ENCODE data around the gene F10.

The F10 gene

GRCh38 chr13:113176280-113176679, 53.7 kb downstream of the F10 start:
- DNase-seq = no peak

GRCh38 chr13:113176822-113177221, 54.2 kb downstream of the F10 start:
- no peak for DNase-seq

GRCh38 chr13:113178070-113178895, 55.7 kb downstream of the F10 start:
- DNase-seq = no peak

GRCh38 chr13:113178896-113179167, 56.2 kb downstream of the F10 start:
- DNase-seq = no peak

- DNase-seq = no peak
Observed at GRCh38 chr13:113179374-113180230, 57.0 kb downstream of the F10 start.

- no peak for DNase-seq
Observed at GRCh38 chr13:113182046-113182445, 59.4 kb downstream of the F10 start.

GRCh38 chr13:113183450-113184129, 61.0 kb downstream of the F10 start:
- no peak for DNase-seq

GRCh38 chr13:113184568-113185440, 62.2 kb downstream of the F10 start:
- DNase-seq = no peak

GRCh38 chr13:113186061-113186900, 63.7 kb downstream of the F10 start:
- DNase-seq = no peak

- DNase-seq = no peak
Observed at GRCh38 chr13:113187263-113187669, 64.7 kb downstream of the F10 start.

GRCh38 chr13:113187883-113188665, 65.5 kb downstream of the F10 start:
- no peak for DNase-seq

- no peak for DNase-seq
Observed at GRCh38 chr13:113190181-113190580, 67.6 kb downstream of the F10 start.

GRCh38 chr13:113192279-113192678, 69.7 kb downstream of the F10 start:
- no peak for DNase-seq

- no peak for DNase-seq
Observed at GRCh38 chr13:113192902-113193301, 70.3 kb downstream of the F10 start.

- no peak for DNase-seq
Observed at GRCh38 chr13:113195360-113195759, 72.8 kb downstream of the F10 start.

GRCh38 chr13:113196970-113197737, 74.6 kb downstream of the F10 start:
- DNase-seq = no peak

All from NCI-H1694 treated with DMSO at 0.1 percent for 48 hours (cell line).